Endothelial cell (in vitro differentiated cells): ENCODE measurements around the gene SPAG7. TPM values are rescaled to one million over a fixed set of nuclear protein-coding genes. Genes with fewer than 3 reads are reported as not detected.

ENCODE experiments used
- DNase-seq: peaks from one replicate; pipeline ENCODE4 v3.0.0; 2021; ENCODE audit warnings: low spot score
- H3K27ac Mint-ChIP-seq: one replicate; pipeline ENCODE4 v1.8.0; 2021; ENCODE audit warnings: mixed read lengths, inconsistent platforms; ENCODE audit not compliant: unreplicated experiment
- H3K27me3 Mint-ChIP-seq: one replicate; pipeline ENCODE4 v1.8.0; 2021; ENCODE audit warnings: mild to moderate bottlenecking, moderate library complexity, mixed read lengths, inconsistent platforms; ENCODE audit not compliant: unreplicated experiment
- H3K36me3 Mint-ChIP-seq: one replicate; pipeline ENCODE4 v1.8.0; 2021; ENCODE audit warnings: mild to moderate bottlenecking, low read depth, mixed read lengths, inconsistent platforms; ENCODE audit not compliant: unreplicated experiment
- H3K4me1 Mint-ChIP-seq: one replicate; pipeline ENCODE4 v1.8.0; 2021; ENCODE audit warnings: mild to moderate bottlenecking, mixed read lengths, inconsistent platforms; ENCODE audit not compliant: unreplicated experiment
- H3K4me3 Mint-ChIP-seq: one replicate; pipeline ENCODE4 v1.8.0; 2021; ENCODE audit warnings: mild to moderate bottlenecking, mixed read lengths, inconsistent platforms; ENCODE audit not compliant: unreplicated experiment
- H3K9me3 Mint-ChIP-seq: one replicate; pipeline ENCODE4 v1.8.0; 2021; ENCODE audit warnings: mixed read lengths, inconsistent platforms; ENCODE audit not compliant: unreplicated experiment
- long read RNA-seq: library from polyadenylated mRNA; unstranded; transcript quantifications from one replicate; pipeline ENCODE4 v2.0.0, GENCODE V29; 2020; ENCODE audit not compliant: unreplicated experiment
- total RNA-seq: library from RNA; stranded (reverse); fragmentation: NEBNext Ultra II Directional; extraction: Animal tissue kit (Norgen Biotek cat#: 25700); gene quantifications from one replicate; pipeline ENCODE4 v1.2.1, GENCODE V29; 2021; ENCODE audit not compliant: unreplicated experiment
- TF ChIP-seq, protein P1 (sequence below): fragments of 200-600 bp; sonication (generic); IDR thresholded peaks from one replicate; pipeline ENCODE4 v1.5.0; 2021; ENCODE audit warnings: antibody characterized with exemption; ENCODE audit not compliant: unreplicated experiment

Gene SPAG7, protein sequence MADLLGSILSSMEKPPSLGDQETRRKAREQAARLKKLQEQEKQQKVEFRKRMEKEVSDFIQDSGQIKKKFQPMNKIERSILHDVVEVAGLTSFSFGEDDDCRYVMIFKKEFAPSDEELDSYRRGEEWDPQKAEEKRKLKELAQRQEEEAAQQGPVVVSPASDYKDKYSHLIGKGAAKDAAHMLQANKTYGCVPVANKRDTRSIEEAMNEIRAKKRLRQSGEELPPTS
- 67.3 TPM for total RNA-seq
- long read RNA-seq, transcript SPAG7-201 (7 exons, 1,058 nt), result major isoform, 59 of 75 reads
- long read RNA-seq, partial matches to known transcripts, result 2 of 75 reads
- long read RNA-seq, other reads (novel, unspliced or antisense), result 10 of 75 reads

DNA sequence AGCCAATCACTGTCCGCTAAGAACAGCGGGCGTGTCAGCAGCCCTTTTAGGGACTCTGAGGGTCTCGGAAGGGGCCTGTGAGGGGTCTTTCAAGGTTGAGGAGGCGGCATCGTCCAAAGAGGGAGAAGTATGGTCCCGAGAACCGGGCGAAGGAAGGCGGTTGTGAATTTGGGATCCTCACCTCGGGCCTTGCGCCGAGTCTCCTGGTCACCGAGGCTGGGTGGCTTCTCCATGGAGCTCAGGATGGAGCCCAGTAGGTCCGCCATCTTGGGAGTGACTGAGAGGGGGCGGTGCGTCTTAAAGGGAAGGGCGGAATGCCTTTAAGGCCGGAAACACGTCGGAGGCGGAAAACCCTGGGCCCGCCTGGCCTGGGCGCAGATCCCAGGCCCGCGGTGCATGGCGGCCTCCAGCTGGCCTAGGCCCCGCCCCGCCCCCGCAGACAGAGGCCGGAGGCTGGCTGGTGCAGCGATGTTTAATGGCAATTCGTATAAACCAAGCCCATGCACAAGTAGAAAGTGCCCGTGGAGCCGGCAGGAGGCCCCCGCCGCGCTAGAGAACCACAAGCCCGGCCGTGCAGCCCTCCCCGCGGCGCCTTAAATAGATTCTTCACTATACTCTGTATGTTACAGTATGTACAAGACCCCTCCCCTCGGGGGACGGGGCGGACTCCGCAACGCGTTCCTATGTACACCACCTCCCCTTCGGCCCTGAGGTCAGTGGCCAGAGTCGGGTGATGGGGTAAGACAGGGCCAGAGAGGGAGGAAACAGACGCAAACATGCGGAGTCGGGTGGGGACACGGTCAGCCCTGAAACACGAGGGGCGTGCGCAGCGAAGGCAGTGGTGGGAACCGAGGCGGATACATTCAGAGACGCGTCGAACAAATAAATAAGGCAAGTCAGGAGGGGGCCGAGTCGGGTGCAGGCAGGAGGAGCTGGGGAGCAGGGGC, at the start of gene SPAG7:
TSS of gene SPAG7 (minus strand) at position 279 of the 947 bp plus-strand sequence. CDS start at position 266, 13 bp downstream.
- H3K27ac Mint-ChIP-seq, result no peak within 1 kb of the TSS
- TF ChIP-seq, protein P1, sequence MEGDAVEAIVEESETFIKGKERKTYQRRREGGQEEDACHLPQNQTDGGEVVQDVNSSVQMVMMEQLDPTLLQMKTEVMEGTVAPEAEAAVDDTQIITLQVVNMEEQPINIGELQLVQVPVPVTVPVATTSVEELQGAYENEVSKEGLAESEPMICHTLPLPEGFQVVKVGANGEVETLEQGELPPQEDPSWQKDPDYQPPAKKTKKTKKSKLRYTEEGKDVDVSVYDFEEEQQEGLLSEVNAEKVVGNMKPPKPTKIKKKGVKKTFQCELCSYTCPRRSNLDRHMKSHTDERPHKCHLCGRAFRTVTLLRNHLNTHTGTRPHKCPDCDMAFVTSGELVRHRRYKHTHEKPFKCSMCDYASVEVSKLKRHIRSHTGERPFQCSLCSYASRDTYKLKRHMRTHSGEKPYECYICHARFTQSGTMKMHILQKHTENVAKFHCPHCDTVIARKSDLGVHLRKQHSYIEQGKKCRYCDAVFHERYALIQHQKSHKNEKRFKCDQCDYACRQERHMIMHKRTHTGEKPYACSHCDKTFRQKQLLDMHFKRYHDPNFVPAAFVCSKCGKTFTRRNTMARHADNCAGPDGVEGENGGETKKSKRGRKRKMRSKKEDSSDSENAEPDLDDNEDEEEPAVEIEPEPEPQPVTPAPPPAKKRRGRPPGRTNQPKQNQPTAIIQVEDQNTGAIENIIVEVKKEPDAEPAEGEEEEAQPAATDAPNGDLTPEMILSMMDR, result no peak

DNA sequence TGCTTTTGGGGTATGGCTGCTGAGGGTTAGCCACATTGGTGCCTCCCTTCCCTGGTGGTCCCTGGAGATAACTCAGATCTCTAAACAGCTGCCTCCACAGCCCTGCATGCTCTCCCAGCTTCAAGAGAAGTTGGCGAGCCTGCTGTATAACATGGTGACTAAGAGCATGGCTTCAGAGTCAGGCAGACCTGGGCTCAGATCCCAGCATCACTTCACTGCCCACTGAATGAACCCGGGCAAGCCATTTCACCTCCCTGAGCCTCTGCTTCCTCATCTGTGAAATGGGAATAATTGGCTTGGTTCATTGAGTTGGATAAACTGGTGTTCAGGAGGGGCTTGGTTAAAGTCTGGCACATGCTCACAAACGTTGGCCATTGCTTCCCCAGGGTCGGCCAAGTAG, 46.7 kb upstream of the SPAG7 start:
- H3K4me1 Mint-ChIP-seq, result peaks cover 5% of the 10 kb centered on the region
- no peak for DNase-seq
- no peak overlapping the region for H3K4me3 Mint-ChIP-seq
- H3K27ac Mint-ChIP-seq, result no peak overlapping the region
- H3K36me3 Mint-ChIP-seq, result peaks cover 40% of the 10 kb centered on the region
- H3K27me3 Mint-ChIP-seq, result peaks cover 5% of the 10 kb centered on the region
- TF ChIP-seq, protein P1, result no peak
- no peaks in the 10 kb centered on the region for H3K9me3 Mint-ChIP-seq

More for the DNA sequence above, at the start of gene SPAG7:
- peaks cover 34% of the 10 kb centered on the region for H3K36me3 Mint-ChIP-seq
- H3K4me3 Mint-ChIP-seq, result no peak within 1 kb of the TSS
- H3K27me3 Mint-ChIP-seq, result peaks cover 8% of the 10 kb centered on the region
- H3K4me1 Mint-ChIP-seq, result peaks cover 12% of the 10 kb centered on the region
- peak; percentile 96 for DNase-seq
- H3K9me3 Mint-ChIP-seq, result no peaks in the 10 kb centered on the region

DNA sequence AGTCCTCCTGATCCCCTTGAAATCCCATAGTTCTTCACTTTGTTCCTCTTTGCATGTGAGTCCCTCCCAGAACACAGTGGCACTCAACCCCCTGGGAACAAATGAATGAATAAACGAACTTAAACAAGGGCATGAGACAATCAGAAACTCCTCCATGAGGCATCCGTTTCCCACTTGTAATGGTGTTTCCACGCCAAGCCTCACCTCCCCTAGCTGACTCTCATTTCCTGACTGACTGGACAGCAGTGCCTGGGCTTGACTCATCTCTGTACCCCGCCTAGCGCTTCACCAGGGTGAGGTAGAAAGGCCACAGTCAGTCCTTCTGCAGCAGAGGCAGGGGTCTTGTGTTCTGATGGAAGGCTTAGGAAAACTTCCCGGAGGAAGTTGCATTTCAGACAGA, 44.3 kb upstream of the SPAG7 start:
- Mint-ChIP-seq H3K9me3 (no peaks in the 10 kb centered on the region), H3K4me3 (no peak overlapping the region), H3K27me3 (peaks cover 6% of the 10 kb centered on the region), H3K36me3 (peaks cover 56% of the 10 kb centered on the region), H3K27ac (peak overlapping the region; percentile 48), H3K4me1 (peaks cover 3% of the 10 kb centered on the region)
- TF ChIP-seq, protein P1, result no peak
- DNase-seq, result no peak

DNA sequence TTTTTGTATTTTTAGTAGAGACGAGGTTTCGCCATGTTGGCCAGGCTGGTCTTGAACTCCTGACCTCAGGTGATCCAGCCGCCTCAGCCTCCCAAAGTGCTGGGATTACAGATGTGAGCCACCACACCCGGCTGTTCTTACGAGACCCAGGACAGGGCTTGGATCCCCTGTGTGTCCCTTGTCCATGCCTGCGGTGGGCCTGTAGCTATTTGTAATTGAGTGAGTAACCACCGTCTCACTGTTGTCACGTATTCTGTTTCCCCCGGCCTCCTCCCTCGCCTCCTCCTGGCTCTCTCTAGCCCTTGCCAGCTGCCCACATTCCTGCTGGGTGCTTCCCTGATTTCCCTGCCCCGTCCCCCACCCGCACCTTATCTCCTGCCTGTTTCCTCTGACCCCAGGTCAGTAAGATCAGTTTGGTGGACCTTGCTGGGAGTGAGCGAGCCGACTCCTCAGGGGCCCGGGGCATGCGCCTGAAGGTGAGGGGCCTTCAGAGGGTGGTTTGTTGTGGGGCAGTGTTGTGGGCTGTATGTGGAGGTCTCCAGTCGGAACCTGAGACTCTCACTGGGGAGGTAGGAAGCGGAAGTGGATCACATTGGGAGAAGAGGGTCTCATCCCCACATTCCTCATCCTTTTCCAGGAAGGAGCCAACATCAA, 35.7 kb upstream of the SPAG7 start:
- H3K36me3 Mint-ChIP-seq, result peaks cover 66% of the 10 kb centered on the region
- H3K27ac Mint-ChIP-seq, result no peak overlapping the region
- peaks cover 4% of the 10 kb centered on the region for H3K27me3 Mint-ChIP-seq
- no peaks in the 10 kb centered on the region for H3K9me3 Mint-ChIP-seq
- peaks cover 12% of the 10 kb centered on the region for H3K4me1 Mint-ChIP-seq
- H3K4me3 Mint-ChIP-seq, result no peak overlapping the region
- no peak for DNase-seq
- TF ChIP-seq, protein P1, result no peak
